Measurements from ENCODE around the gene PHKB.

PHKB gene

DNA sequence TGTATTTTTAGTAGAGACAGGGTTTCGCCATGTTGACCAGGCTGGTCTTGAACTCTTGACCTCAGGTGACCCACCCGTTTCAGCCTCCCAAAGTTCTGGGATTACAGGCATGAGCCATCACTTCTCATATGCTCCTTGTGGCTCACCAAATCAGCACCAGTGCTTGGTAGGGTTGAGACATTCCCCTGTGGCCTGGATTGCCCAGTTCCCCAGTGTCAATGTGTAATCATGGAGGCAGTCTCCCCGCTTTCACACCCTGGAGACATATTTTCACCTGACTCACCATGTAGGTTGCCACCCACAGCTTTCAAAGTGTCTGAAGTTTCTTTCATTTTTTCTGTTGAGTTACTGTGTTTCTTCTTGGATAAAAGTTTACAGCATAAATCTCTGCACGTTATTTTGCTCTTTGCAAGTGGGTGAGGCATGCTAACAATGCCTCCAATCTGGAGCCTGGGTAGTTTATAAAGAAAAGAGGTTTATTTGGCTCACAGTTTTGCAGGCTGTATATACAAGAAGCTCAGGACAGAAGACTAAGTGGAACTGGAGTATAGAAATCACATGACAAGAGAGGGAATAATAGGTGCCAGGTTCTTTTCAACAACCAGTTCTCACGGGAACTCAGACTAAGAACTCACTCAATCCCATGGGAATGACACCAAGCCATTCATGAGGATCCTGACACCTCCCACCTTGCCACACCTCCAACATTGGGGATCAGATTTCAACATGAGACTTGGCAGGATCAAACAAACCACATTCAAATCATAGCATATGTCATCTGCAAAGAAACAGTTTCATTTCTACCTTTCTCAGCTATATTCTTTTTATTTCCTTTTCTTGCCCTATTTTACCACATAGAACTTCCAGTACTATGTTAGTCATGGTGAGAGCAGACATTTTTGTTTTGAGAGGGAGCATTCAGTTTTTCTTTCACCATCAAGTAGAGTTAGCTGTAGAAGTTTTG lies 113.2 kb downstream of the PHKB start:
- DNase-seq: peak; percentile 52

DNA sequence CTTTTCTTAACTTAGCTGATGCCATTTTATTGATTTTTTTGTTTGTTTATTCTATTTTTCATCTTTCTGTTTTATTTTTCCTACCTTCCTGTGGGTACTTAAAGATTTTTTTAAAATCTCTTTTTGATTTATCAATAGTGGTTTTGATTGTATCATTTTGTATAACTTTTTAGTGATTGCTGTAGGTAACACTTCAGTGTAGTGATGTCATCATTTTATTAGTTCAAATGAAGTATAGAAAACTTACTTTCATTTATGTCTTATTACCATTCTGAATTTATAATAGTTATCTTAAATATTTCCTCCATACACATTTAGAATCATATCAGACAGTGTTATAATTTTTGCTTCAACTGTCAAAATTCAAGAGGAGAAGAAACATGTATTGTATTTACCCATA lies 115.9 kb downstream of the PHKB start:
- no peak for DNase-seq

GRCh38 chr16:47578033-47578432 lies 116.9 kb downstream of the PHKB start:
- DNase-seq: no peak

DNA sequence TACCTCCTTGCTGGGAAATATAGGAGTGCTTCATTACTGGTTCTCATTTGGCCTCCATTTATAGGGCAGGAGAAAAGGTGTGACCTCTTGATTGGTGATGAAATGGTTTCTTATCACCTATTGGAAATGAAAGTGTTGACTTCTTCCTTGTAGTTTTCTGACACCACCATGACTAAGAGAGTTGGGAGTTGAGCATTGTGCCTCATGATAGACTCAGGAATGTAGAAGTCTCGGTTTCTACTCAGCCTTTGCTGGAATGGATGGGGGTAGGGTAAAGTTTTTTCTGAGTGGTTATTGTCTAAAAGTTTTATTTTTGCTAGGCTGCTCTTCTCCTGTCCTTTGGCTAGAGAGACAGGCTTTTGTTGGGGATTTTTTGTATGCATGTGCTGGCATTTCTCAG lies 117.4 kb downstream of the PHKB start:
- no peak for DNase-seq

DNA sequence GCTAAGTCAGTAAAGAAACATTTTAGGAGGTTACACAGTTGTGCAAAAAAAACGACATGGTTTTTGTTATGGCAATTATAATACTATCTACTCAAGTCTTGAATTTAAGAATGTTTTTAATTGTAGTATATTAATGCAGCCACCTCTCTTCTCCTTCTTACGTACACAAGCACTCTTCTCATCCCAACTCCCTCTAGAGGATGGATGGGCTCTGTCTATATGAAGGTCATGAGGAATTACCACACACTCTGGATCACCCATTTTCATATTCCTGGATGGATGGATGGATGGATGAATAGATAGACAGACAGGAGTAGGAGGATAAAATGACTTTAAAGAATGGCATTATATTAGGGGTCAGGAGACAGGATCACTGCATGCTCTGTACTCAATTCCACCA lies 120.0 kb downstream of the PHKB start:
- no peak for DNase-seq

DNA sequence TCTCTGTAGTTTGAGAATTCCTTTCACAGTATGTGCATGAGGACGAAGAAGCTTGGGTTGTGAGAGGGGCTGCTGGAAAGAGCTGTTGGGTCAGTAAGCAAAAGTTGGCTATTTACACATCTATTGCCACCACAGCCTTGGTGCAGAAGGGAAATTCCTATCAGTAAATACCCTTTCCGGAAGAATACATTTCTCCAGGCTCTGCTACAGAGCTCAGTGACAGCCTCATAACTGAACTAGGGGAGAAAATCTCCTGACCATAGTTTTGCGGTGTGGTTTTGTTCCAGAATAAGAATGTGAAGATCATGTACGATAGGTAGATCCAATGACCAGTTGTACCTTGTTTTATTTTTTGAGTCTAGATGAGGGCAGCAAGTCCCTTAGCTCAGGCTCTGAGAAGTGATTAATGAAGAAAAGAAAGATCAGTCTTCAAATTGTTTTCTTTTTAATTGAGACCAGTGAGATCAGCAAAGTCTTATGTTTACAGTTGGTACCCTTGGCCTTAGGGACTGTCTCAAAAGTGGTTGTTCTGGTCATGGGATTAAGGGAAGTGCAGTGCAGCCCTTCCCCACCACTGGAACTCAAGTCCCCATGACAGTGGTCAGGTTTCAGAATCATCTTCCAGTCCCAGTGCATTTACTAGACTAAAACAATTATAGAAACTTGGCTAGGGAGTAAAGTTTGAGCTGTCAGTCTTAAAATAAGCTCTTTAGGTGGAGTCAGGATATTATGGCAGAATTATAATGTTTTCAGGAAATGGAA lies 123.5 kb downstream of the PHKB start:
- no peak for DNase-seq

DNA sequence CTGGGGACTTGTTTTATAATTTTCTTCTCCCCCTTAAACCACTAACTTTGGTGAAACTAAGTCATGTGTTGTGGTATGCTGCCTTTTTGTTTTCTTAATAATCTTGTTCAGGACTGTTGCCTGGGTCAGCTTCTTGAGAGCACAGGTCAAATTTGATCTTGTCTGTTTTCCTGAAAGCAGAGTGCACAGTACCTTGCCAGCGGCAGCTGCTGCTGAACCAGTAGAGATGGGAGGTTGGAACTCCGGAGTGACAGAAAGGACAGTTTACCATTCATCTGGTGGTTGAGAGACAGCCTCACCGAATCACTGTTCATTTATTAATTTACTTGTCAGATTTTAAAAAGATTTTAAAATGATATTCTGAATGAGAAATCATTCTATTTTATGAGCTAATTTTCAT lies 125.0 kb downstream of the PHKB start:
- DNase-seq: no peak

GRCh38 chr16:47590472-47590871 lies 129.3 kb downstream of the PHKB start:
- DNase-seq: no peak

DNA sequence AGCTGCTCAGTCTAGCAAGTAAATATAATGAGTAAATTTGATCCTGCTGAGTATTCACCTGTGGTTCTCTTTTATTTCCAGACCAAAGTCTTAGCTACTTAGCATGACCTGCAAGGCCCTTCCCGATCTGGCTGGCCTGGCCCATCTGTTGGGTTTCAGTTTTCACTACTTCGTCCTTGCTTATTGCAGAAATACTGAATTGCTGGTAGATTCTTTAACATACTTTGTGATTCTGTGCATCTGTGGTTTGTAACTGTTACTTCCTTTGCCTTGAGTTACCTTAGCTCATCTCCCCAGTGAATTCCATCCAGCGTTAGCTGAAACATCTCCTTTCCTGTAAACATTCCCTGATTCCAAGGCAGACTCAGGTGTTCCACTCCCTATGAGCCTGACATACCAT lies 131.1 kb downstream of the PHKB start:
- DNase-seq: no peak

DNA sequence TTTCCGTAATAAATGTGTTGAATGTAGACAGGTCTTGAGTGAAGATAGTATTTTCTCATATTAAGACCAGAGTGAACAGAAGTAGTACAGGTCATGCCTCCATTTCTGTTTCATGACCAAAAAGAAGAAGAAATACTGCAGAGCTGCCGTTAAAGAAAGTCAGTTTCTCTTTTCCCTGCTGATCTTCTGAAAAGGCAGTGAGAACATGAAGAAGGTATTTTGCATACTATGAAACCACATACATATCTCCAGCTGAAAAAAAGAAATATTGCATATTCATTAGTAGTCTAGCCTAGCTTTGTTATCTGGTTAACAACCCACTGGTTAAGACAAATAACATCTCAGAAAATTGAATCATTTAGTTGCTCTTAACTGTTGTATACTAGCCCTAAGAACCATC lies 138.4 kb downstream of the PHKB start:
- no peak for DNase-seq

GRCh38 chr16:47600376-47600775 lies 139.2 kb downstream of the PHKB start:
- DNase-seq: no peak

GRCh38 chr16:47604306-47604705 lies 143.2 kb downstream of the PHKB start:
- DNase-seq: no peak

DNA sequence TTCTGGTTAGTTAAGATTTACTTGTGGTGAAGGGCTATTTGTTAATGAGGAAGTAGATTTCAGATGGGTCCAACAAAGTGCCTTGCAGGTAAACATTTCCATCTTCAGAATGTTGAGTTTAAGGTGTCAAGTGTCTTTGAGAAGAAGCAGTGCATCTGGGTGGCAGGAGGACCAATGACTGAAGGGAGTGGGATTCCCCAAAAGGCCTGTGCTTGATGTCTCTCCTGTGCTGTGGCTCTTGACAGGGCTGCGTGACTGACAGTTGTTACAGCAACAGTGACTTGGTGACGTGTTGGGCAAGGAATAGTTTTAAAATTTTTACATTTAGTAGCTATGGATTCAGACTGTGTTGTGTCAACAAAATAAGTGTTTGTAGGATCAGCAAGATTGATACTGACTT lies 149.9 kb downstream of the PHKB start:
- no peak for DNase-seq

DNA sequence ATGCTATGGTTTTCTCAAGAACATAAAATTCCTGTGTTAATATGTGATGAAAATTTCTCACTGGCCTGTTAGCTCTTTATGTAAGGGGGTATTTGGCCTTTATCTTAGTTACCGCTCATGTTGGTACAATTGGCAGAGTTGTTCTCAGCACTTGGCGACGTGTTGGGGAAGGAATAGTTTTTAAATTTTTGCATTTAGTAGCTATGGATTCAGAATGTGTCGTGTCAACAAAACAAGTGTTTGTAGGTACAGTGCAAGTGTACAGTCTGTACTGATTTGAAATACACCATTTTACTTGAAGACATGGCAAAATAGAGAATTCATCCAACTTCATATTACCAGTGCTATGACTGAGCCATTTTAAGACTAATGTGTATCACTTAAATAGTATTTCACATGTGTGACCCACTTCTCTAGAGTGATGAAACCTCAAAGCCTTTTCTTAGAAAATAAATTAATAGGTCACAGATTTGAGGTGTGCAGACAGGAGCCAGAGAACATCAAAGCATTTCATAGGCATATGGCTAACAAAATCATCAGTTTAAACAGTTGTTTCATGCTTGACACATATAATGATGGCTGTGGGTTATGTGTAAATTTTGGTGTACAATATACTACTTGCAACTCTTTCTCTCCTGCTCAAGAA lies 150.8 kb downstream of the PHKB start:
- DNase-seq: no peak

GRCh38 chr16:47612711-47613110 lies 151.6 kb downstream of the PHKB start:
- no peak for DNase-seq

GRCh38 chr16:47613251-47613650 lies 152.1 kb downstream of the PHKB start:
- DNase-seq: no peak

DNA sequence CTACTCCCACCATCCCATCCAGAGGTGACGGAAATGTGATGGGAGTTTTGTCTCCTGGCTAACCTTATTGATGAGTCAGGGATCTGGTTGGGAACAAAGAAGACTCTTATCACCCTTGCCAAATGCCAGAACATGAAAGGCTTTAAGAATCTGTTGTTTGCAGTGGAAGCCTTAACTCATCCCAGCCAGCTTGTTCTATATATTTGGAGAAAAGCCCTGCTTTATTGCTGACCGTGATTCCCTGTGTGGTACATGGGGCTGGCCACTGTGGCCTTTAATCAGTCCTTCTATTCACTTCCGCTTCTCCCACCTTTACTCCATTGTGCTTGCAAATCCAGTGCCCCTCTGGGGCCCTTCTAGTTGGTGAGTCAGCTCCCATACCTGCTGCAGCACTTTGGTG lies 156.6 kb downstream of the PHKB start:
- no peak for DNase-seq

DNA sequence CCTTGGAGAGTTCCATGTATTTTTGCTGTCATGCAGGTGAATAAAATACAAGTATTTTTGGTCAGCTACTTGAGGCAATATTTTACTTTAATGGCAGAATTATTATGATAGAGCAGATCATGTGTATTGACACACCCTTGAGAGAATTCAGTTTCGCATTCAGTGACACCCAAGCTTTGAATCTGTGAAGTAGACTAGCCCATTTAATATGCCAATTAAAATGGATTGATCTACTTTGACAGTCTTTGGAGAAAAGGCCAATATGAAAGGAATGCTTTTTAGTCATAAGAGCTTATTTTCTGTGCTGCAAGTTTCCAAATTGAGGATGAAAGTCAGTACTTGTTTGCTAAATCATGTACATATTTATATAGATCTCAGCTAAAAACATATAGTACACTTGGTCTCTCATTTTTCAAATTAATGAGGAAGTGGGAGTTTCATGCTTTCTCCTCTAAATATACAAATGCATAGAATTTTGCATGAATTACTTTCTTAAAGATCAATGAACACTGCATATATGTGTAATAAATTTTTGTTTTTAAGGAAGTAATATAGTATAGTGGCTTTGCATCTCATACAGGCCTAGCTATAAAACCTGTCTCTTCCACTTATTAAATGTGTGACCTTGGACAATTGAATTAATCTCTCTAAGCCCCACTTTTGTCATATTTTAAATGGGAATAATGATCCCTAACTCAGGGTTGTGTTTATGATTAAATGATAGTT lies 161.5 kb downstream of the PHKB start:
- DNase-seq: no peak

- DNase-seq: no peak
Observed at GRCh38 chr16:47624563-47624962, 163.4 kb downstream of the PHKB start.

DNA sequence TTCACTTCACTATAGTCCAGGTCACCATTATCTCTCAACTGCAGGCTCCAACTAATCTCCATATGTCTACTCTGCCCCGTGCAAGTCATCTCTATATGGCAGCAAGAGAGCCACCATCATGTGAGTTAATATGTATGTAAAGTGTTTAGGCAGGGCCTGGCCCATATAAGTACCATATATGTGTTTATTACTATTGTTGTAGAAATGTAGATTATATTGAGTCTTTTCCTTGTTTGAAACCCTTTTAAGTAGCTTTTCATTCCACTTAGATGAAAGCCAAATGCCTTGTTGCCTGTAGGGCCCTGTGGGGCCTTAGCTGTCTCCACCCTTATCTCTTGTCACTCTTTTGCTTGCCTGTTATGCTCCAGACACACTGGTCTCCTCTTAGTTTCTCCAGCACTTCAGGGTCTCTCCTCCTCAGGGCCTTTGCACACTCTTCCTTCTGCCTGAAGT lies 164.0 kb downstream of the PHKB start:
- DNase-seq: no peak

DNA sequence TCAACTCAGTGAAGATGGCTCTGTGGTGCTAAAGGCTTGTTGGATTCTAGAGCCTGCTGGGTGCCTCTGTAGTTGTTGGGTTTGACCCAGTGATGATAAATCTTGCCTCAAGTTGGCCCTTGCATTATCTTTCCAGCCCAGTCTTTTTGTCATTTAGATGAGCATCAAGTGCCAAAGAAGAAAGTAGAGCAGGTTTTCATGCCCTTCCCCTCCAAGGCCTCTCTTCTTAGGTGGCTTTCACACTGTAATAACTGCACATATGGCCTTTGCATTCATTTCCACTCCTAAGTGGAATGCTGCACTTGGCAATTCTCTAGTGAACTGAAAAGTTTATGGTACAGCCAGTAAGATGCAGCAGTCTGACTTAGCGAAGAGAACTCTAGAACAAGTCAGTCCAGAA lies 165.1 kb downstream of the PHKB start:
- DNase-seq: no peak

GRCh38 chr16:47627085-47627639 lies 166.0 kb downstream of the PHKB start:
- DNase-seq: no peak

GRCh38 chr16:47627721-47628120 lies 166.6 kb downstream of the PHKB start:
- DNase-seq: no peak
